HG03095 (cell line): ENCODE data around the gene PLXDC2.

Experiments
- ATAC-seq: cut with Tn5 transposase; IDR thresholded peaks from one replicate; pipeline ENCODE4 v1.9.1; 2021; ENCODE audit warnings: moderate library complexity; ENCODE audit not compliant: unreplicated experiment

PLXDC2 gene

GRCh38 chr10:20303453-20304152, 487.4 kb downstream of the PLXDC2 start:
- ATAC-seq, result no peak

DNA sequence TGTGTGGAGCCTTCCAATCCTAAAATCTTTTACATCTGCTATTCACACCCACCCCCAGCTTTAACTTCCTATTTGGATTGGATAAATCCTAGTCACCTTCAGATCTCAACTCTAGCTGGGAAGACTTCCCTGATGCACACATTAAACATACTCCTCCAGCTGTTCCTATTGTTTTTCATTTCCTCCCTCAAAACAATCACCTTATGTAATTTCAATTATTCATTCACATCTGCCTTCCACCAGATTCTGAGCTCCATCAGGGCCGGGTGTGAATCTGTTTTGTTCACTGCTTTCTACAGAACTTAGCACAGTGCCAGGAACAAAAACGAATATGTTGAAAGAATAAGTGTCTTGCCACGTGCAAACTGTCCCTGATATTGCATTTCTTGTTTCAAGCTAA, 497.4 kb downstream of the PLXDC2 start:
- ATAC-seq, result no peak

DNA sequence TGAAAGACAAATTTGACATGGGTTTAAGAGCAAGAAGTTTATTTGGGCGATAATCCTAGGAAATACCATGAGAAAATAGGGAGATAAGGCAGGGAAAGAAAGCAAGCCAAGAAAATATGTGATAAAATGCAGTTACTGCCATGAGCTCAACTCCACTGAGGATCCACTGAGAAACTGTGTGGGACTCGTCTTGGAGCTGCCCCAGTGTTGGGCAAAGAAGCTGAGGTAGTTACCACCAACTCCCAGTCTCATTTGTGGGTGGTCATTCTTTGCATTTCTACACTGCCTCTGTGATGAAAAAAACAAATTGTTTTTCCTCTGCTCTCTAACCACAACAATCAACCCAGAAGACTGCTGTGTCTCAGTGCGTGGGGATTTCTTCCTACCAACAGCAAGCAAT, 498.2 kb downstream of the PLXDC2 start:
- ATAC-seq, result no peak

DNA sequence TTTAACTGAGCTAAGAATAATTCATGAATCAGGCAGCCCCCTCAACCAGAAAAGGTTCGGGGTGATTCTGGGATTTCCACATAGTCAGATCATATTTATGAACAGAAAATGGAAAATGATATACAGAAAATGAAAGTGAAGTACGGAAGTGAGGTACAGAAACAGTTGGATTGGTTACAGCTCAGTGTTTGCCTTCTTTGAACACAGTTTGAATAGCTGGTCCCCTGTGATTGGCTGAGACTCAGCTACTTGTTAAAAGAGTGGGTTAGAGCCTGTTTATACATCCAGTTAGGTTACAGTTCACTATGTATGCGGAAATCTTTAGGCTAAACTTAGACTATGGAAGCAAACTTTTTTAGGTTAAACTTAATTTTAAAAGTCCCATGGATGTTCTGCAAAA, 511.7 kb downstream of the PLXDC2 start:
- no peak for ATAC-seq

DNA sequence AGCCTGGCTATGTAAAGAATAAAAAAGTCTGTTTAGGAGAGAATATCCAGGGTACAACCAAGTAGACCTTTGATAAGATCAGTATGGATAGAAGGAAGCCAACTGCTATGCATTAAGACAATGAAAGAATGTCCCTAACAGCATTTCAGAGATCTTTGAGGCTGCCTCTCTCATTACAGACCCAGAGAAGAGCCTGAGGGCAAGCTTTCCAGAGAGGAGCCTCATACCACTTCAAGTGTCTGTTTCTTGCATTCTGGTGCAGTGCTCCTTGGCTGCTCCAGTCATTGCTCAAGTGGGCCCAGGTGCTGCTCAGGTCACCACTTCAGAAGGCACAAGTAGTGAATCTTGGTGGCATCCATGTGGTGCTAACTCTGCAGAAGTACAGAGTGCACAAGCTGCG, 514.0 kb downstream of the PLXDC2 start:
- ATAC-seq, result no peak

GRCh38 chr10:20334559-20334958, 518.3 kb downstream of the PLXDC2 start:
- no peak for ATAC-seq
